Pancreas (tissue), 10 donors: ENCODE measurements around the gene IFITM5. TPM values are rescaled to one million over a fixed set of nuclear protein-coding genes. Genes with fewer than 3 reads are reported as not detected.

ENCODE experiments used
- ATAC-seq, 4 donors: fragments of 200-7000 bp; cut with Tn5 transposase; one replicate each; pipeline versions ENCODE4 v1.8.0 to v1.9.1; 2020; ENCODE audit warnings: mild to moderate bottlenecking in 4 of 4, moderate library complexity in 4 of 4
- DNase-seq, 6 donors: peaks; one replicate each; pipeline ENCODE4 v3.0.0-alpha.2; 2020
- FAIRE-seq: peaks from 2 replicates; lab custom pipeline; 2012; peaks lifted over from hg19 to GRCh38; lab: Jason Lieb, UNC
- H3K27ac ChIP-seq, 4 donors: fragments of 200-600 bp; sonication (generic); 1 replicate in 3 of 4; 2 replicates in 1 of 4; pipeline versions ENCODE4 v1.5.0 to v1.8.0; 2020
- H3K27me3 ChIP-seq, 4 donors: fragments of 200-600 bp; one replicate each; pipeline ENCODE4 v1.8.0; 2021
- H3K36me3 ChIP-seq, 3 donors: fragments of 200-600 bp; sonication (generic) in 1 of 3; one replicate each; pipeline versions ENCODE4 v1.5.0 to v1.8.0; 2020 to 2021
- H3K4me1 ChIP-seq, 3 donors: fragments of 200-600 bp; one replicate each; pipeline ENCODE4 v1.8.0; 2021
- H3K4me3 ChIP-seq, 4 donors: fragments of 200-600 bp; sonication (generic) in 2 of 4; one replicate each; pipeline versions ENCODE4 v1.5.0 to v1.8.0; 2020 to 2021
- H3K9me3 ChIP-seq, 4 donors: fragments of 200-600 bp; one replicate each; pipeline ENCODE4 v1.8.0; 2021
- WGBS, 2 donors: extraction: QIAGEN DNeasy Blood & Tissue Kit; methylation state at CpG; one replicate each; pipeline ENCODE4 v1.1.7; 2013; 5-methylcytosine and 5-hydroxymethylcytosine counted together
- intact Hi-C, 3 donors: fragments of 100-400 bp; cut with DNase I; formaldehyde crosslinking; loops; one replicate each; pipeline versions ENCODE4 v1.11.1 to v1.14.2; 2022
- polyA plus RNA-seq, 2 donors: library from polyadenylated mRNA; stranded (reverse); fragments of 200-250 nt; gene quantifications; one replicate each; pipeline ENCODE4 v1.2.3, GENCODE V29; 2013
- total RNA-seq, 6 donors: library from RNA; stranded (reverse); fragmentation: NEBNext Ultra II Directional in 4 of 6; extraction: Animal tissue kit (Norgen Biotek cat#: 25700) in 4 of 6; gene quantifications; one replicate each; pipeline versions ENCODE4 v1.2.1 to v1.2.4, GENCODE V29; 2021 to 2023
- TF ChIP-seq, protein P1 (sequence below), 4 donors: fragments of 200-600 bp; sonication (generic) in 3 of 4; IDR thresholded peaks; one replicate each; pipeline versions ENCODE4 v1.5.0 to v1.8.0; 2021; ENCODE audit warnings: antibody characterized with exemption in 4 of 4
- donor health status: healthy with polysubstance abuse.
- donor health status: DM: no; HTN: no; CAD: no; lungs with moderate emphysema.
- donor health status: DM: no; HTN: no; CAD: no.
- donor health status: control.
- donor health status: control.
- donor health status: Bipolar disorder and iron deficiency.
- donor health status: DM: yes; HTN: yes; CAD: no.
- donor health status: DM: no; HTN: no; CAD: no.
- donor health status: DM: no; HTN: no; CAD: no.
- donor health status: DM: yes; HTN: yes; CAD: no.

Gene IFITM5
- total and polyA plus RNA-seq, 8 donors = 0.56 to 1.2 TPM; not detected in 6

DNA sequence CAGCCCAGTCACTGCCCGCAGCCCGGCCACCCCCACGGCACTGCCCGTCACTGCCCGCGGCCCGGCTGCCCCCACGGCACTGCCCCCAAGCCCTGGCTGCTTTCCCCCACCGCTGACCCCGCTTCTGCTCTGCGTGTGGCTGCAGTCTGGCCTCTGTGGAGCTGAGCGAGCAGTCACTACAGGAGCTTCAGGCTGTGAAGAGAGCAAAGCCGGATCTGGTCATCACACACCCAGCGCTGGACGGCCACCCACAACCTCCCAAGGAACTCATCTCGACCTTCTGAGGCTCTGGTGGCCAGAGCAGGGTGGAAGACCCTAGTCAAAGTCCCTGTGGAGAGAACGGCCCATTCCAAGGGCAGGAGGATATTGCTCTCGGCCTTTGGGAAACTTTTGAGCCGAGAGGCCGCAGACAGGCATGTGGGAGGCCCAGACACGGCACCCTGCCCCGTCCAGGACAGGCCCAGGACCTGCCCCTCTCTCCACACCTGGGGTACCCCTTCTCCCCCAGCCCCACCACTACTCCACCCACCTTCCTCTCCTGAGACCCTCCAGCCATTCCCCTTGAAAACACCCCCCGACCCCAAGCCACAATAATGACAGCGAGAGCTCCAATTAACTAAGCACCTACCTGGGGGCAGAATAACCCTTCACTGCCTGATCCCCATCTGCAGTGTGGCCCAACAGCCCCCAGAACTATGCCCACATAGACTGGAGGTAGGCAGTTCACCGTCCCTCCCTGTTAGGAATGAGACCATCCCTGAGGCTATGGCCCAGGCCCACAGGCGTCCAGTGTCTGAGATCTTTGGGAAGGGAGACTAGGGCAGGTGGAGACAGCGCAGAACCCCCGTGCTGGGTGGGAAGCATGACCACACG lies 14.1 kb downstream of the IFITM5 start:
- DNase-seq (peak in 5 of 6 donors; percentile 9 to 73 (median 43)), FAIRE-seq (no peak), ATAC-seq (no peak)
- Histone ChIP-seq H3K9me3 (no peaks in the 10 kb centered on the region), H3K36me3 (no peaks in the 10 kb centered on the region), H3K4me1 (peaks cover 0 to 10% (median 0%) of the 10 kb centered on the region in 3 donors), H3K4me3 (no peak overlapping the region), H3K27me3 (peaks cover 0 to 29% (median 11%) of the 10 kb centered on the region in 4 donors), H3K27ac (no peak overlapping the region)
- TF ChIP-seq, protein P1, sequence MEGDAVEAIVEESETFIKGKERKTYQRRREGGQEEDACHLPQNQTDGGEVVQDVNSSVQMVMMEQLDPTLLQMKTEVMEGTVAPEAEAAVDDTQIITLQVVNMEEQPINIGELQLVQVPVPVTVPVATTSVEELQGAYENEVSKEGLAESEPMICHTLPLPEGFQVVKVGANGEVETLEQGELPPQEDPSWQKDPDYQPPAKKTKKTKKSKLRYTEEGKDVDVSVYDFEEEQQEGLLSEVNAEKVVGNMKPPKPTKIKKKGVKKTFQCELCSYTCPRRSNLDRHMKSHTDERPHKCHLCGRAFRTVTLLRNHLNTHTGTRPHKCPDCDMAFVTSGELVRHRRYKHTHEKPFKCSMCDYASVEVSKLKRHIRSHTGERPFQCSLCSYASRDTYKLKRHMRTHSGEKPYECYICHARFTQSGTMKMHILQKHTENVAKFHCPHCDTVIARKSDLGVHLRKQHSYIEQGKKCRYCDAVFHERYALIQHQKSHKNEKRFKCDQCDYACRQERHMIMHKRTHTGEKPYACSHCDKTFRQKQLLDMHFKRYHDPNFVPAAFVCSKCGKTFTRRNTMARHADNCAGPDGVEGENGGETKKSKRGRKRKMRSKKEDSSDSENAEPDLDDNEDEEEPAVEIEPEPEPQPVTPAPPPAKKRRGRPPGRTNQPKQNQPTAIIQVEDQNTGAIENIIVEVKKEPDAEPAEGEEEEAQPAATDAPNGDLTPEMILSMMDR (IDR thresholded peaks at IDR 0.05) = no peak
- WGBS, 2 donors = 86 to 88% methylated on average over 24 to 29 of the region's 29 CpGs
- intact Hi-C loops = no loop called here

DNA sequence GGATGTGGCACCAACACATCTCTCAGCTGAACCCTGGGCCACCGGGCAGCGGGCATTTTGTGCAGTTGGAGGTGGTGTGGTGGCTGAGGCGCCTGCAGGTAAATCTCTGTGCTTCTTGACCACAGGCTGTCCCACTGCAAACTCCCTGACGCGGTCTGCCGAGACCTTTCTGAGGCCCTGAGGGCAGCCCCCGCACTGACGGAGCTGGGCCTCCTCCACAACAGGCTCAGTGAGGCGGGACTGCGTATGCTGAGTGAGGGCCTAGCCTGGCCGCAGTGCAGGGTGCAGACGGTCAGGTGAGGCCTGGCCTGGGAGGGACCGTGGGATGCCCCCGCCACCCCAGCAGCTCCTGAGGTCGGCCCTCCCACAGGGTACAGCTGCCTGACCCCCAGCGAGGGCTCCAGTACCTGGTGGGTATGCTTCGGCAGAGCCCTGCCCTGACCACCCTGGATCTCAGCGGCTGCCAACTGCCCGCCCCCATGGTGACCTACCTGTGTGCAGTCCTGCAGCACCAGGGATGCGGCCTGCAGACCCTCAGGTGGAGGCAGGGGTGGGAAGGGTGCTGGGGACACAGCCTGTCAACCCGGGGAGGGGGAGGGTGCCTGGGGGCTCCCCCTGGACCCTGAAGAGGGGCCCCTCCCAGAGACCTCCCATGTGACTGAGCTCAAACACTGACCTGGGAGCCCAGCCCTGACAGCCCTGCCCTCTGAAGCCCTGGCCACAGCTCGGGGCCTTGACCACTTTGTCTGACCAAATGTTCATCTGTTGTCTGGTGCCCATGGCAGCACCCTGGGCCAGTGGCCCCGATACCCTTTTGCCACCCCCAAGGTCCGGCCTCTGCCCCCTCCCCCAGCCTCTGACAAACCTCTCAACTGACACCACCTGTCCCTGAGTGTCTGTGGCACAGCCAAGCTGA lies 15.0 kb downstream of the IFITM5 start:
- no peak for ATAC-seq
- Histone ChIP-seq H3K36me3 (no peaks in the 10 kb centered on the region), H3K9me3 (no peaks in the 10 kb centered on the region), H3K4me3 (no peak overlapping the region), H3K27ac (no peak overlapping the region), H3K4me1 (peaks cover 0 to 19% (median 0%) of the 10 kb centered on the region in 3 donors), H3K27me3 (peaks cover 0 to 32% (median 14%) of the 10 kb centered on the region in 4 donors)
- FAIRE-seq = no peak
- 88 to 90% methylated on average over 24 of the region's 24 CpGs for WGBS, 2 donors
- TF ChIP-seq, protein P1 (IDR thresholded peaks at IDR 0.05) = no peak
- intact Hi-C loops = no loop called here
- DNase-seq = peak in 5 of 6 donors; percentile 10 to 79 (median 53)

DNA sequence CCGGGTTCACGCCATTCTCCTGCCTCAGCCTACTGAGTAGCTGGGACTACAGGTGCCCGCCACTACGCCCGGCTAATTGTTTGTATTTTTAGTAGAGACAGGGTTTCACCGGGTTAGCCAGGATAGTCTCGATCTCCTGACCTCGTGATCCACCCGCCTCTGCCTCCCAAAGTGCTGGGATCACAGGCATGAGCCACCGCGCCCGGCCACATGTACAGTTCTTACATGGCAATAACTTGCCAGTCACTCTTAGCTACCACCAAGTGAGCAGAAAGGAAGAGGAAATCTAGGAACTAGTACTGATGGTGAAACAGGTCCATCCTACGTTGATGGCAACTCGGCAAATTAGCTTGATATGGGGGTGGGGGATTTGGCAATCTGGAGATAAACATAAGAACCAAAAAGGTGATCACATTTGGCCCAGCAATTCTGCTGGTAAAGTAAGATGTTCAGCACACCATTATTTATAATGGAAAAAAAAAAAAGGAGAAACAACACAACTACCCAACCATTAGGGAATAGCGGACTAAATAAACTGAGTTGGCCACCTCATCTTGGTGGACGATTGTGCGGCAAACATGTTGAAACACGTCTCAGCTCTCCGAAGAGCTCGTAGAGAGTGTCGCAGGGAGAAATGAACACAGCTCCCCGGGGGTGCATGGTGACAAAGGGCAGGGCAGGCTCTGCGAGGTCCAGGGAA lies 15.8 kb downstream of the IFITM5 start:
- Histone ChIP-seq H3K9me3 (no peaks in the 10 kb centered on the region), H3K4me3 (no peak overlapping the region), H3K27ac (no peak overlapping the region), H3K27me3 (peaks cover 0 to 32% (median 14%) of the 10 kb centered on the region in 4 donors), H3K4me1 (peaks cover 0 to 20% (median 0%) of the 10 kb centered on the region in 3 donors), H3K36me3 (no peaks in the 10 kb centered on the region)
- intact Hi-C loops = no loop called here
- FAIRE-seq (no peak), ATAC-seq (no peak), DNase-seq (peak in 1 of 6 donors; percentile 3)
- TF ChIP-seq, protein P1 (IDR thresholded peaks at IDR 0.05) = no peak
- whole genome bisulfite sequencing, 2 donors = 84 to 88% methylated on average over 19 to 23 of the region's 23 CpGs

DNA sequence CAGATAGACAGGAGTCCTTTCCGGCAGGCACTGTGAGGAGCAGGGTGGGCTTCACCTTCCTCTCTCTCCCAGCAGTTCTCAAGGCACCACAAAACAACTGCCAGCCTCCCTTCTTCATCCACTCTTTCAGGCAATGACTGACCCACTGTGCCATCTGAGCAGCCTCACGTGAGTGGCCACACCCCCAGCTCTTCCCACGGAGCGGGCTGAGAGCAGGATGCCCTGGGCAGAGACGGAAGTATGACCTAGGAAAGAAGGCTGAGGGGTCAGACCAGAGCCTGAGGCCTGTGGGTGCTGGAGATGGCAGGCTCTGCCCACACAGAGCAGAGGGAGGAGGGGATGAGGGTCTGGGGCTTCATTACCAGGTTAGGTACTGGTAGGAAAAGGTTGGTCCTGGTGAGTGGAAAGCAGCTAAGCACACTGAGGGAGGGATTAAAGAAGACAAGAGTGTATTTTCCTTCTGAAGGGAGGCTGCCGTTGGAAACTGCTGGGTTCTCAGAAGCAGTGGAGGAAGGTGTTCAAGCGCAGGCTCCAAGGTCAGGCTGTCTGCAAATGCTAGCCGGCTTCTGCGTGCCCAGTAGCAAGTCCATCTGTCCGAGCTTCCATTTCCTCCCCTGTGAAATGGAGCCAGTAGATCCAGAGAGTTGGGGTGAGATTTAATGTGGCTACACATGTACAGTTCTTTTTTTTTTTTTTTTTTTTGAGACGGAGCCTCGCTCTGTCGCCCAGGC lies 16.5 kb downstream of the IFITM5 start:
- H3K27ac ChIP-seq = no peak overlapping the region
- no peaks in the 10 kb centered on the region for H3K36me3 ChIP-seq
- peak in 4 of 6 donors; percentile 10 to 45 (median 36) for DNase-seq
- 36 to 43% methylated on average over 10 to 13 of the region's 13 CpGs for WGBS, 2 donors
- H3K4me3 ChIP-seq = no peak overlapping the region
- peaks cover 0 to 20% (median 0%) of the 10 kb centered on the region in 3 donors for H3K4me1 ChIP-seq
- ATAC-seq = no peak
- intact Hi-C loops = no loop called here
- no peaks in the 10 kb centered on the region for H3K9me3 ChIP-seq
- no peak for FAIRE-seq
- peaks cover 0 to 32% (median 14%) of the 10 kb centered on the region in 4 donors for H3K27me3 ChIP-seq
- TF ChIP-seq, protein P1 (IDR thresholded peaks at IDR 0.05) = no peak
